ENCODE results near the gene MTNR1A. TPM values are rescaled to one million over a fixed set of nuclear protein-coding genes. Genes with fewer than 3 reads are reported as not detected.

The MTNR1A gene
- total RNA-seq, 2 donors from 2014 or later, result 1.3 TPM; not detected in 1

DNA sequence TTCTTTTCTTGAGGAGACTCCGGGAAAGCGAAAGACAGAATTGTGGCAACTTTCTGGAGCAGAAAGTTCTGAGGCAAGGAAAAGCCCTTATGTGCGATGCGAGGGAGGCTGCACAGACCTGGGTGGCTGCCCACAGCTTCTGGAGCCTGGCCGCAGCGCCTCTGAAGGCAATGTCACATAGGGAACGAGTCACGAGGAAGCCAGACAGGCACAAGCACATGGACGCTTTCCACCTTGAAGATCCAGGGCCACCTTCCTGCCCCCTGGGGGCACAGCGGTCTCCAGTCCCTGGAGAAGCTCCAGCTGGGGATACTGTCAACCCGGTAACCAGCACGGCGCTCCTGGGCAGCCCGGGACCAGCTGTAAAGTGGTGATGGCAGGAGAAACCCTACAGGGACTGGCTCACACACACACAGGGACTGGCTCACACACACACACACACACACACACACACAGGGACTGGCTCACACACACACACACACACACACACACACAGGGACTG lies 69.8 kb downstream of the MTNR1A start:
- TF ChIP-seq POLR2AphosphoS5 (IDR thresholded peaks at IDR 0.05), result no peak
- TF ChIP-seq, protein P1, sequence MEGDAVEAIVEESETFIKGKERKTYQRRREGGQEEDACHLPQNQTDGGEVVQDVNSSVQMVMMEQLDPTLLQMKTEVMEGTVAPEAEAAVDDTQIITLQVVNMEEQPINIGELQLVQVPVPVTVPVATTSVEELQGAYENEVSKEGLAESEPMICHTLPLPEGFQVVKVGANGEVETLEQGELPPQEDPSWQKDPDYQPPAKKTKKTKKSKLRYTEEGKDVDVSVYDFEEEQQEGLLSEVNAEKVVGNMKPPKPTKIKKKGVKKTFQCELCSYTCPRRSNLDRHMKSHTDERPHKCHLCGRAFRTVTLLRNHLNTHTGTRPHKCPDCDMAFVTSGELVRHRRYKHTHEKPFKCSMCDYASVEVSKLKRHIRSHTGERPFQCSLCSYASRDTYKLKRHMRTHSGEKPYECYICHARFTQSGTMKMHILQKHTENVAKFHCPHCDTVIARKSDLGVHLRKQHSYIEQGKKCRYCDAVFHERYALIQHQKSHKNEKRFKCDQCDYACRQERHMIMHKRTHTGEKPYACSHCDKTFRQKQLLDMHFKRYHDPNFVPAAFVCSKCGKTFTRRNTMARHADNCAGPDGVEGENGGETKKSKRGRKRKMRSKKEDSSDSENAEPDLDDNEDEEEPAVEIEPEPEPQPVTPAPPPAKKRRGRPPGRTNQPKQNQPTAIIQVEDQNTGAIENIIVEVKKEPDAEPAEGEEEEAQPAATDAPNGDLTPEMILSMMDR (IDR thresholded peaks at IDR 0.05), result no peak
- no peak for TF ChIP-seq POLR2A (IDR thresholded peaks at IDR 0.05)
- Histone ChIP-seq H3K36me3 (no peaks in the 10 kb centered on the region), H3K4me3 (peak overlapping the region; percentile 12 to 19), H3K4me1 (replicated peaks) (peaks cover 4% of the 10 kb centered on the region), H3K27ac (no peak overlapping the region), H3K27me3 (replicated peaks; ENCODE audit: insufficient read depth) (no peaks in the 10 kb centered on the region), H3K9me3 (no peaks in the 10 kb centered on the region)
- WGBS, result 7% methylated on average over 13 of the region's 14 CpGs
- DNase-seq (ENCODE audit: low spot score), result peak; percentile 16
- intact Hi-C loops (cut with DNase I), result no loop called here

DNA sequence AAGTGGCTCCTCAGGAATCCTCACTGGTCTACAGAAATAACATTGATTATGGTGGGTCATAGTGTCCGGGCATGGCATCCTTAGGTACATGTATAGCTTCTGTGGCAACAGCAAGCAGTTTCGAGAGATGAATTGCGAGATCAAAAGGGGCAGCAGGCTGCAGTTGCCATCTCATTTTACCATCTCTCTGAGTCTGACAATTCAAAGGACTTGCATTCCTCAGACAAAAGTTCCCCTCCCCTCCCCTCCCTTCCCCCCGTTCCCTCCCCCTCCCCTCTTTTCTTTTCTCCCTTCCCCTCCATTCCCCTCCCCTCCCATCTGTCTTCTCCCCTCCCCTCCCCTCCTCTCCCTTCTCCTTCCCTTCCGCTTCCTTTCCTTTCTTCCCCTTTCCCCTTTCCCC lies 70.2 kb downstream of the MTNR1A start:
- intact Hi-C loops (cut with DNase I), result no loop called here
- TF ChIP-seq POLR2AphosphoS5 (IDR thresholded peaks at IDR 0.05), result no peak
- TF ChIP-seq, protein P1 (IDR thresholded peaks at IDR 0.05), result no peak
- no peak for TF ChIP-seq POLR2A (IDR thresholded peaks at IDR 0.05)
- H3K36me3 ChIP-seq, result no peaks in the 10 kb centered on the region
- no peaks in the 10 kb centered on the region for H3K27me3 ChIP-seq (replicated peaks; ENCODE audit: insufficient read depth)
- peaks cover 4% of the 10 kb centered on the region for H3K4me1 ChIP-seq (replicated peaks)
- H3K27ac ChIP-seq, result no peak overlapping the region
- 15% methylated on average over 5 of the region's 5 CpGs for WGBS
- DNase-seq (ENCODE audit: low spot score), result no peak
- H3K9me3 ChIP-seq, result no peaks in the 10 kb centered on the region
- peak overlapping the region; percentile 12 to 19 for H3K4me3 ChIP-seq

DNA sequence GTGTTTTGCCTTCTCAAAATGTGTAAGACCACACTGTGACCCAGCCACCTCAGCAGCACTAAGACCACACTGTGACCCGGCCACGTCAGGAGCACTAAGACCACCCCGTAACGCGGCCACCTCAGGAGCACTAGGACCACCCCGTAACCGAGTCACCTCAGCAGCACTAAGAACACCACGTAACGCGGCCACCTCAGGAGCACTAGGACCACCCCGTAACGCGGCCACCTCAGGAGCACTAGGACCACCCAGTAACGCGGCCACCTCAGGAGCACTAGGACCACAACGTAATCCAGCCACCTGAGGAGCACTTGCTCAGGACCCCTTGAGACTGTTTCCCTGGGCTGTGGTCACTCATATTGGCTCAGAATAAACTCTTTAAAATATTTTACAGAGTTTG lies 71.7 kb downstream of the MTNR1A start:
- 97% methylated on average over 16 of the region's 16 CpGs for WGBS
- H3K4me3 ChIP-seq, result no peak overlapping the region
- H3K36me3 ChIP-seq, result no peaks in the 10 kb centered on the region
- H3K27ac ChIP-seq, result no peak overlapping the region
- H3K4me1 ChIP-seq (replicated peaks), result peaks cover 4% of the 10 kb centered on the region
- intact Hi-C loops (cut with DNase I), result no loop called here
- TF ChIP-seq POLR2A (IDR thresholded peaks at IDR 0.05), result no peak
- TF ChIP-seq, protein P1 (IDR thresholded peaks at IDR 0.05), result no peak
- no peak for DNase-seq (ENCODE audit: low spot score)
- no peaks in the 10 kb centered on the region for H3K27me3 ChIP-seq (replicated peaks; ENCODE audit: insufficient read depth)
- H3K9me3 ChIP-seq, result no peaks in the 10 kb centered on the region

Small RNA genes lying within 50 kb of the gene (small RNA-seq; reads per million reads assigned to genes)
- gene RNU6-1055P, result 0 reads per million in 2 donors

Other genes starting within 250 kb of the MTNR1A start
- gene FAT1, start 168.3 kb upstream of the MTNR1A start, total RNA-seq, result 100 to 1,000 TPM; 175 to 215 TPM

Measured in prostate gland (tissue), 2 donors.